ENCODE results near the gene NOXA1.
A peak's percentile ranks its signal among the peaks of the same experiment; 100 is the strongest.
"Not testable (repeated sequence)": the region's sequence is repeated elsewhere in the genome, so short reads cannot be mapped to it uniquely, and the experiment has no call there.

Gene NOXA1

GRCh38 chr9:137441289-137441934, 18.2 kb downstream of the NOXA1 start, which contains the start of gene ENTPD8:
Gene ENTPD8, minus strand, starts transcription at chr9:137441357. Its CDS starts 3,072 bp downstream, at chr9:137438285.
- no peak for DNase-seq

- no peak for DNase-seq
These were observed 18.7 kb downstream of the NOXA1 start for GRCh38 chr9:137441935-137442321.

- DNase-seq = no peak
These were observed 21.1 kb downstream of the NOXA1 start for GRCh38 chr9:137444106-137444790.

- peak; percentile 77 for DNase-seq
These were observed 22.1 kb downstream of the NOXA1 start for GRCh38 chr9:137445275-137445807.

GRCh38 chr9:137445930-137446431, 22.8 kb downstream of the NOXA1 start:
- no peak for DNase-seq

- DNase-seq = peak; percentile 60
These were observed 23.8 kb downstream of the NOXA1 start for GRCh38 chr9:137446851-137447471.

GRCh38 chr9:137447722-137448601, 24.8 kb downstream of the NOXA1 start:
- no peak for DNase-seq

- no peak for DNase-seq
These were observed 25.4 kb downstream of the NOXA1 start for GRCh38 chr9:137448602-137448962.

GRCh38 chr9:137449081-137449844, 26.1 kb downstream of the NOXA1 start:
- no peak for DNase-seq

- DNase-seq = no peak
These were observed 26.8 kb downstream of the NOXA1 start for GRCh38 chr9:137449931-137450538.

GRCh38 chr9:137450539-137451222, 27.5 kb downstream of the NOXA1 start:
- DNase-seq = not testable (repeated sequence)

GRCh38 chr9:137451264-137452005, 28.2 kb downstream of the NOXA1 start:
- not testable (repeated sequence) for DNase-seq

- DNase-seq = no peak
These were observed 29.0 kb downstream of the NOXA1 start for GRCh38 chr9:137452006-137452760.

- DNase-seq = no peak
These were observed 29.8 kb downstream of the NOXA1 start for GRCh38 chr9:137452761-137453642.

- DNase-seq = peak; percentile 79
These were observed 30.5 kb downstream of the NOXA1 start for GRCh38 chr9:137453643-137454081.

- DNase-seq = no peak
These were observed 31.0 kb downstream of the NOXA1 start for GRCh38 chr9:137454145-137454596.

- no peak for DNase-seq
These were observed 31.6 kb downstream of the NOXA1 start for GRCh38 chr9:137454597-137455358.

Measured in fibroblast of skin of scalp (primary cell).